Skeletal muscle tissue (tissue), 4 donors: ENCODE results near the gene B3GNT8. TPM values are rescaled to one million over a fixed set of nuclear protein-coding genes. Genes with fewer than 3 reads are reported as not detected.
"Not testable (repeated sequence)": the region's sequence is repeated elsewhere in the genome, so short reads cannot be mapped to it uniquely, and the experiment has no call there.

Experiments used
- H3K27ac ChIP-seq: one replicate; pipeline ENCODE4 v1.7.0; 2013; ENCODE audit warnings: mild to moderate bottlenecking, low read depth, low read length, inconsistent platforms
- H3K27me3 ChIP-seq, 3 donors: one replicate each; pipeline ENCODE4 v1.7.0; 2013; ENCODE audit warnings: low read length in 3 of 3; ENCODE audit not compliant: control insufficient read depth in 3 of 3, insufficient read depth in 3 of 3
- H3K36me3 ChIP-seq, 3 donors: one replicate each; pipeline ENCODE4 v1.7.0; 2013; ENCODE audit warnings: low read length in 3 of 3; ENCODE audit not compliant: control insufficient read depth in 3 of 3, insufficient read depth in 3 of 3
- H3K4me1 ChIP-seq, 3 donors: one replicate each; pipeline ENCODE4 v1.7.0; 2013; ENCODE audit warnings: low read length in 3 of 3, mild to moderate bottlenecking in 3 of 3; ENCODE audit not compliant: control insufficient read depth in 3 of 3, insufficient read depth in 3 of 3
- H3K4me3 ChIP-seq, 3 donors: one replicate each; pipeline ENCODE4 v1.7.0; 2013; ENCODE audit warnings: low read length in 3 of 3
- H3K9ac ChIP-seq, 3 donors: one replicate each; pipeline ENCODE4 v1.7.0; 2013; ENCODE audit warnings: low read length in 3 of 3, mild to moderate bottlenecking in 3 of 3, moderate library complexity in 2 of 3, low read depth in 1 of 3
- H3K9me3 ChIP-seq, 3 donors: one replicate each; pipeline ENCODE4 v1.7.0; 2013; ENCODE audit warnings: low read length in 3 of 3; ENCODE audit not compliant: control insufficient read depth in 3 of 3
- total RNA-seq: library from RNA; depleted of rRNA; stranded (reverse); fragments of >200 nt; gene quantifications from one replicate; pipeline ENCODE4 v1.2.3, GENCODE V29; 2014
- donor health status: Osteomylitis.

The B3GNT8 gene, protein sequence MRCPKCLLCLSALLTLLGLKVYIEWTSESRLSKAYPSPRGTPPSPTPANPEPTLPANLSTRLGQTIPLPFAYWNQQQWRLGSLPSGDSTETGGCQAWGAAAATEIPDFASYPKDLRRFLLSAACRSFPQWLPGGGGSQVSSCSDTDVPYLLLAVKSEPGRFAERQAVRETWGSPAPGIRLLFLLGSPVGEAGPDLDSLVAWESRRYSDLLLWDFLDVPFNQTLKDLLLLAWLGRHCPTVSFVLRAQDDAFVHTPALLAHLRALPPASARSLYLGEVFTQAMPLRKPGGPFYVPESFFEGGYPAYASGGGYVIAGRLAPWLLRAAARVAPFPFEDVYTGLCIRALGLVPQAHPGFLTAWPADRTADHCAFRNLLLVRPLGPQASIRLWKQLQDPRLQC
- 0.52 TPM for total RNA-seq

DNA sequence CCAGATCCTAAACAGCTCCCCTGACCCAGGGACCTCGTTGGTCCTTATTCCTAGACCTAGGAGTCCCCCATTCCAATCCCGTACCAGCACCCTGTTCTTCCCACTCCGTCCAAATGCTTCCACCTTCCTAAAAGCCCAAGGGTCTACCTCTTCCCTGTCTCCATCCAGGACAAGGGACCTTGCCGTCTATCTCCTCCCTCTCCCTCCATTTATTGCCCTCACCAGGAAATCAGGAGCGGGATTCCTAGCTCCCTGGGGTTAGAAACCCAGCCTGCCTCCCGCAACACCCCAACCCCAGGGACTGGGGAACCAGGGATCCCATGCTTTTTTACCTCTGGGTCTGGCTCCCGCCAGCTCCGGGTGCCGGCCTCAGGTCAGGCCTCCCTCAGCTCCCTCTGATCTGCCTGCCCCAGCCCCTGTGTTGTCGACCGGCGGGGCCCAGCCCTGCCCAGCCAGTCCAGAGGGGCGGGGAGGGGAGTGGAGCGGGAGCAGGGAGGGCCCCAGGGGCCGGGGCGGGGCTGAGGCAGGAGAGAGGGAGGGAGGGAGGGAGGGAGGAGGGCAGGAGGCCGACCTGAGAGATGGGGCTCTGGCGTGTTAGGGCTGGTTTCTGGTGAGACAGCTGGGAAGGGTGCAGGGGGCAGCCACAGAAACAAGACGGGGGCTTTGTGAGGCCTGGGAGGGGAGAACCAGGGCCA lies at the start of gene B3GNT8:
TSS of gene B3GNT8 (minus strand) at position 423 of the 695 bp plus-strand sequence. CDS start 596 bp downstream, outside the sequence.
- Histone ChIP-seq H3K4me3 (peak within 1 kb of the TSS; percentile 49 to 73 (median 68)), H3K27me3 (no peaks in the 10 kb centered on the region), H3K9me3 (no peaks in the 10 kb centered on the region), H3K4me1 (peaks cover 30 to 45% (median 38%) of the 10 kb centered on the region in 3 donors), H3K27ac (peak within 1 kb of the TSS; percentile 65), H3K36me3 (peaks cover 39 to 49% (median 49%) of the 10 kb centered on the region in 3 donors), H3K9ac (peak within 1 kb of the TSS; percentile 53 to 80 (median 76))

DNA sequence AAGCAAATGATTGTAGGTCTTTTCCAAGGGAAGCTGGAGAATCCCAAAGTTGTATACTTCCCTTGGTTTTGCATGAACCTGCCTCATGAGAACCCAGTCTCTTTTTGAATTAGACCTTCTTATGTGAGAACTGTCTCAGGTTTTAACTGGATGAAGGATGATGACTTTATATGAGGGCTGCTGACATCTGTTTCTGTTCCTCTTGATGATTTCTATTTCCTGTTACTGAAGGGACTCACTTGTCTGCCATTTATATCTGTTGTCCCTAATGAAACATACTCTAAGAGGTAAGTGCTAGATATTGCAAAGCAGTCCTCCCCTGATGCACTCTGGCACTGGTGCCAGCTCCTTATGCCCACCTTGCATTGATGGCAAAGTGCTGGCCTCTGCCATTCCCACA lies 49.4 kb upstream of the B3GNT8 start:
- peaks cover 0 to 9% (median 2%) of the 10 kb centered on the region in 3 donors for H3K4me1 ChIP-seq

DNA sequence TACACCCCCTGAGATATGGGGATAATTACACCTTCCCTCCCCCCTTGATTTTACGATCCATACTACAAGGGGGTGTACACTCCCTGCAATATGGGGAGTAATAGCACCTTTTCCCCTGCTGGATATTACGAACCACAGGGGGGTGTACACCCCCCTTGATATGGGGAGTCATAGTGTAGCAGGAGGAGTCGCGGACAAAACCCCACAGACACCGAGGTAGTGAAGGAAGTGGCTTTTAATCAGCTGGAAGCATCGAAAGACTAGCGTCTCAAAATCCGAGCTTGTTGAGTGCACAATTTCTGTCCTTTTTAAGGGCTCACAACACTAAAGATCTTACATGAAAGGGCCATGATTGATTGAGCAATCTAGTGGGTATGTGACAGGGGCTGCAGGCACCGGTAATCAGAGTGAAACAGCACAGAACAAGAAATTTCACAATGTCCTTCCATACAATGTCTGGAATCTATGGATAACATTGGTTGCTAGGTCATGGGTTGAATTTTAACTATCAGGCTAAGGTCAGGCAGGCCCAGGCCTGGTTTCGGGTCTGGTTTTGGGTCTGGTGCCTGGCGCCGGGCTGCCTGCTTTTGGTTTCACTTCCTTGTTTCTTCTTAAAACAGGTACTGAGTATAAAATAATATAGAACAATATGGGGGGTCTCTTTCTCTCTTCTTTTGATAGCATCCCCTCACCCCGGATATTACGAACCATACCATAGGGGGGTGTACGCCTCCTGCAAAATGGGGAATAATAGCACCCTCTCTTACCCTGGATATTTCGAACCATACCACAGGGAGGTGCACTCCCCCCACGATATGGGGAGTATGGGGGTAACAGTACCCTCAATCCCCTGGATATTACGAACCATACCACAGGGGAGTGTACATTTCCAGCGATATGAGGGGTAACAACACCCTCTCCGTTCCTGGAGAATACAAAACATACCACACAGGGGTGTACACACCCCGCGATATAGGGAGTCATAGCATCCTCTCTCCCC lies 36.4 kb upstream of the B3GNT8 start:
- not testable (repeated sequence) for H3K27ac ChIP-seq, H3K36me3 ChIP-seq, H3K4me3 ChIP-seq, H3K9me3 ChIP-seq, H3K9ac ChIP-seq, H3K4me1 ChIP-seq
- peaks cover 7 to 24% (median 12%) of the 10 kb centered on the region in 3 donors for H3K27me3 ChIP-seq

More for the DNA sequence above, 49.4 kb upstream of the B3GNT8 start:
- Histone ChIP-seq H3K9me3 (no peaks in the 10 kb centered on the region), H3K4me3 (no peak overlapping the region), H3K27me3 (peaks cover 3 to 15% (median 6%) of the 10 kb centered on the region in 3 donors), H3K9ac (no peak overlapping the region), H3K36me3 (no peaks in the 10 kb centered on the region), H3K27ac (no peak overlapping the region)

DNA sequence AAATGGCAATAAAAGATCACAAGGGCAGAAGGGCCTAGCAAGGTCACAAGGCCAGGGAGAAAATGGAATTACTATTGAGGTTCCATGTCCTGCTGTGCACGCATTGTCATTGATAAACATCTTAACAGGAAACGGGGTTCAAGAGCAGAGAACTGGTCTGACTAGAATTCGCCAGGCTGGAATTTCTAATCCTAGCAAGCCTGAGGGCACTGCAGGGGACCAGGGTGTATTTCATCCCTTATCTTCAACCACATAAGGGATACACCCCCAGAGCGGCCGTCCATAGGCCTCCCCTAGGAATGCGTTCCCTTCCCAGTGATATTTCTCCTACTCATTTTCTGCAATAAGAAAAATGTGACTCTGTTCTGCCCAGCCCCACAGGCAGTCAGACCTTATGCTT lies 35.3 kb upstream of the B3GNT8 start:
- Histone ChIP-seq H3K9me3 (no peaks in the 10 kb centered on the region), H3K4me1 (no peaks in the 10 kb centered on the region), H3K36me3 (no peaks in the 10 kb centered on the region), H3K4me3 (no peak overlapping the region), H3K9ac (no peak overlapping the region), H3K27me3 (peaks cover 7 to 24% (median 11%) of the 10 kb centered on the region in 3 donors), H3K27ac (no peak overlapping the region)

DNA sequence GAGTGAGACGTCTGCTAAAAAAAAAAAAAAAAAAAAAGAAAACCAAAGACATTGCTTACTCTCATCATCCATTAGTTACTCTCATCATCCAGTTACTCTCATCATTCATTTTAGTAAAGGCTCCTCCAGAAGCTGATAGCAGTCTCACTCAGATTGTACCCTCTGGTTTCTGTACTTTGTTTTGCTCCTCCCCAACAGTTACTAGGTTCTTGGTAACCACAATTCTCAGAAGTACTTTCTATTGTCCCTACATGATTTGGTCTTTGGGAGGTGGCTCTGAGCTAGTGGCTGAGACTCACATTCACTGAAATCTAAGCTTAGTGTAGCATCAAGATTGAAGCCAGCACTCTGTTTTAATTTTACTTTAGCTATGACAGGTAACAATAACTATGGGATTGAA lies 30.1 kb upstream of the B3GNT8 start:
- H3K27ac ChIP-seq, result no peak overlapping the region
- H3K9me3 ChIP-seq, result no peaks in the 10 kb centered on the region
- H3K4me3 ChIP-seq, result no peak overlapping the region
- H3K27me3 ChIP-seq, result peaks cover 0 to 19% (median 3%) of the 10 kb centered on the region in 3 donors
- peaks cover 0 to 6% (median 3%) of the 10 kb centered on the region in 3 donors for H3K4me1 ChIP-seq
- no peaks in the 10 kb centered on the region for H3K36me3 ChIP-seq
- H3K9ac ChIP-seq, result no peak overlapping the region

DNA sequence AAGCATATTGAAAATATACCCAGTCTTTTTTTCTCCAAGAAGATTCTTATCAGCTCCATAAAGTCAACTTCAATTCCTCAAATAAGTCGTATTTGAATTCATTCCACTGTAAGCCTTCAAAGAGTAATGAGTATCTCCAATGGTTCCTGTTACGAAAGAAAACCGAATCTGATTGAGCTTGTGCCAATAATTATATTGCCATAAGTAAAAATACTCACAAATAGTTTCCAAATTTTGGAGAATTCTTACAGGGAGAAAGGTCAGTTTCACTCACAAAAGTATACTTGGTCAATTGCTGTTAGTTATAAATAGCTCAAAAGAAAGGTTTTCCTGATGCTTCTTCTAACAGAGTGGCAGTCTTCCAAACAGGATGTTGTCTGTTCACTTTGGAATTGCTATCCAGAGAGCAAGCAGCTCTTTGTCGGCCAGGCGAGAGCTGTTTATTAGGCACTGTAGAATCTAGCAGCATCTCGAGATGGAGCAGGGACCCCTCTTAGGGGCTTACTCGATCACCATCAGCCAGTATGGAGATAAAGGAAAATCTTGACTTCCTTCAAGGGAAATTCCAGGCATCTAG lies 29.3 kb upstream of the B3GNT8 start:
- H3K27ac ChIP-seq, result peak overlapping the region; percentile 55
- H3K9ac ChIP-seq, result no peak overlapping the region
- H3K9me3 ChIP-seq, result no peaks in the 10 kb centered on the region
- H3K36me3 ChIP-seq, result no peaks in the 10 kb centered on the region
- H3K4me1 ChIP-seq, result peaks cover 0 to 6% (median 3%) of the 10 kb centered on the region in 3 donors
- peaks cover 0 to 19% (median 3%) of the 10 kb centered on the region in 3 donors for H3K27me3 ChIP-seq
- no peak overlapping the region for H3K4me3 ChIP-seq

DNA sequence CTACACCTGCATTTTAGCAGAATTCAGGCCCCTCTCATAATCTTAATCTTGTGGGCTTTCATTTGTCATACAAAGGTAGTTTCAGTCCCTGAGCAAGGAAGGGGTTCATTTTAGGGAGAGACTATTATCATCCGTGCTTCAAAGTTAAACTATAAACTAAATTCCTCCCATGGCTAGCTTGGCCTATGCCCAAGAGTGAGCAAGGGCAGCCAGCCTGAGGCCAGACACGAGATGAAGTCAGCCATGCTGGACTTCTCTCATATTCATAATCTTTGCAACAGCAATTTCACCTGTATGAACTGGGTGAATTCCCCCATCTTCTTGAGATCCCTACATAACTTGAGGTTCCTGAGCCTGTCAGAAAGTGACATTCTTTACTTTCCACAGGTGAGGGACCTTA lies 28.8 kb upstream of the B3GNT8 start:
- Histone ChIP-seq H3K9ac (no peak overlapping the region), H3K27me3 (peaks cover 0 to 16% (median 3%) of the 10 kb centered on the region in 3 donors), H3K27ac (no peak overlapping the region)

DNA sequence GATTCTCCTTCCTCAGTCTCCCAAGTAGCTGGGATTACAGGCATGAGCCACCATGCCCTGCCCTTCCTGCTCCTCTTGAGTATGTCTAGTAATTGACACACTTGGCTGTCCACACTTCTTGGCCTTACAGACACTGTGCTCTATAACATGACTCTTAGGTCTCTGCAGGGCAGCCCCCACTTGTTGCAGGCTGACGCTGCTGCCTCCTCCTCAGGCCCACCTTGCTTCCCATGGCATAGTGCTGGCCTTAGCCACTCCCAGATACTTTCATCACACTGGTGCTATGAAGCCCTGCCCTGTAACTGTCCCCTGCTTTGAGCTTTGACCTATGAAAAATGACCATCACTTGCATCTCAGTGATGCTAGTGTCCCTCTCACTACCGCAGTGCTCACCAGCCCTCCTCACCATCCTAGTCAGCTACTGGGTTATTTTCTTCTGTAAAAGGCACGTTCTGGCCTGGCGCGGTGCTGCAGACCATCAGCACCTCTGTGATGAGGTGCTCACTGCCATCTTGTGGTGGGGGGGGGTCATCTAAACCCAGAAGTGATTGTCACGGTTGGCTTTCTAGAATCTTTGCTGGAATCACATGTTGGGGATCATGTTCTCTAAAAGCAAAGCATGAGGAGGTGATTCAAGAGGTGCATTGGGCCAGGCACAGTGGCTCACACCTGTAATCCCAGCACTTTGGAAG lies 25.6 kb upstream of the B3GNT8 start:
- Histone ChIP-seq H3K9ac (no peak overlapping the region), H3K27ac (no peak overlapping the region), H3K4me1 (peaks cover 2 to 9% (median 6%) of the 10 kb centered on the region in 3 donors), H3K9me3 (no peaks in the 10 kb centered on the region), H3K36me3 (no peaks in the 10 kb centered on the region), H3K27me3 (peaks cover 0 to 8% (median 0%) of the 10 kb centered on the region in 3 donors), H3K4me3 (no peak overlapping the region)

More for the DNA sequence above, 28.8 kb upstream of the B3GNT8 start:
- no peaks in the 10 kb centered on the region for H3K9me3 ChIP-seq
- H3K4me3 ChIP-seq, result no peak overlapping the region
- H3K36me3 ChIP-seq, result no peaks in the 10 kb centered on the region
- peaks cover 0 to 6% (median 3%) of the 10 kb centered on the region in 3 donors for H3K4me1 ChIP-seq

DNA sequence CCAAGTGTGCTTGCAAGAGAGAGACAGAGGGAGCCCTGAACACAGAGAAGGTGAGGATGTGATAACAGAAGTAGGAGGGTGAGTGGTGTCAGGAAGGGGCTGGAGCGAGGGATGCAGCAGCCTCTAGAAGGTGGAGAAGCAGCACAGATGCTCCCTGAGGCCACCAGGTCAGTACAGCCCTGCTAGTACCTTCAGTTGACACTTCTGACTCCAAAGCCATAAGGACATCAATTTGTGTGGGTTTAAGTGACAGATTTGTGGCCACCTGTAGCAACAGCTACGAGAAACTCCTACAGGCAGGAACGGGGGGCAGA lies 22.6 kb upstream of the B3GNT8 start:
- H3K27ac ChIP-seq, result no peak overlapping the region
- H3K9ac ChIP-seq, result no peak overlapping the region
- no peaks in the 10 kb centered on the region for H3K9me3 ChIP-seq
- peaks cover 0 to 15% (median 14%) of the 10 kb centered on the region in 3 donors for H3K27me3 ChIP-seq
- H3K4me3 ChIP-seq, result no peak overlapping the region
- H3K4me1 ChIP-seq, result peaks cover 0 to 6% (median 2%) of the 10 kb centered on the region in 3 donors
- H3K36me3 ChIP-seq, result no peaks in the 10 kb centered on the region
